K562 (cell line): ENCODE results near the gene IL5. TPM values are rescaled to one million over a fixed set of nuclear protein-coding genes. Genes with fewer than 3 reads are reported as not detected.

Experiments
- CHD7 ChIP-seq: fragments of 200-600 bp; sonication (generic); IDR thresholded peaks from one replicate; pipeline ENCODE4 v1.6.1; 2012; ENCODE audit warnings: mild to moderate bottlenecking, low read depth, low read length, inconsistent platforms
- REST ChIP-seq, 2 experiments: fragments of 450-650 bp; formaldehyde crosslinking in 1 of 2; IDR thresholded peaks; 2 replicates each; pipeline versions ENCODE4 v1.4.0 to v1.6.1; 2014 to 2020; ENCODE audit warnings: mild to moderate bottlenecking in 2 of 2, borderline replicate concordance in 1 of 2, low read depth in 1 of 2
- STAT6 ChIP-seq: sonication (generic); formaldehyde crosslinking; IDR thresholded peaks from 2 replicates; pipeline ENCODE4 v1.8.1; 2023; ENCODE audit warnings: mild to moderate bottlenecking, missing genetic modification reagents
- polyA plus RNA-seq, 8 experiments: library from polyadenylated mRNA; depleted of rRNA in 4 of 8; stranded (reverse) in 5 of 8; unstranded in 3 of 8; fragments of >200 nt; fragmentation: Nextera tagmentation in 2 of 8; fragmentation: Illumina TruSeq in 1 of 8; extraction: Ambion mirVana in 2 of 8; extraction: Trizol in 1 of 8; gene quantifications; 2 replicates each; pipeline versions ENCODE4 v1.2.1 to v1.2.3, GENCODE V29; 2011 to 2014; ENCODE audit warnings: inconsistent platforms in 1 of 8, missing spikeins in 1 of 8
- total RNA-seq, 7 experiments: library from RNA; depleted of rRNA in 6 of 7; stranded (reverse); fragments of >200 nt in 6 of 7; fragmentation: Illumina TruSeq in 2 of 7; extraction: Trizol in 2 of 7; gene quantifications; 2 replicates each; pipeline versions ENCODE4 v1.2.1 to v1.2.3, GENCODE V29; 2011 to 2021; ENCODE audit warnings: low replicate concordance in 1 of 7

The IL5 gene
- total and polyA plus RNA-seq, 9 of the 15 experiments (the other 6 are each of a cell fraction or from before 2014, with no cell fraction given) = 0.44 TPM; not detected in 8

DNA sequence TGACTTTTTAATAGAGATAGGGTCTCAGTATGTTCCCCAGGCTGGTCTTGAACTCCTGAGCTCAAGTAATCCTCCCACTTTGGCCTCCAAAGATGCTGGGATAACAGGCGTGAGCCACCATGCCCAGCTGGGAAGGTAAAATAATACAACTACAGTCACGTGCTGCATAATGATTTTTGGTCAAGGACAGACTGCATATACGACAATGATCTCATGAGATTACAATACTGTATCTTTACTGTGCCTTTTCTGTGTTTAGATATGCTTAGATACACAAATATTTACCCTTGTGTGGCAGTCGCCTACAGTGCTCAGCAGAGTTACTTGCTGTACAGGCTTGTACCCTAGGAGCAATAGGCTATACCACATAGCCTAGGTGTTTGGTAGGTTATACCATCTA is 38.6 kb downstream of the IL5 start (continued):
- no peak for TF ChIP-seq REST (IDR thresholded peaks at IDR 0.05; ENCODE audit: borderline replicate concordance)
- no peak for TF ChIP-seq REST (CRISPR knock-in tag; IDR thresholded peaks at IDR 0.05; ENCODE audit: low read depth)
- TF ChIP-seq STAT6 = no peak
- TF ChIP-seq CHD7 = no peak
